GM20000 (cell line): ENCODE data around the gene TBRG4.

Experiments used
- DNase-seq: peaks from one replicate; pipeline ENCODE4 v3.0.0; 2012; ENCODE audit warnings: low spot score
- TF ChIP-seq, protein P1 (sequence below): IDR thresholded peaks from 2 replicates; pipeline ENCODE4 v1.5.1; 2012; ENCODE audit warnings: mild to moderate bottlenecking, control low read depth; ENCODE audit errors: extremely low read depth, missing control alignments

Gene TBRG4

DNA sequence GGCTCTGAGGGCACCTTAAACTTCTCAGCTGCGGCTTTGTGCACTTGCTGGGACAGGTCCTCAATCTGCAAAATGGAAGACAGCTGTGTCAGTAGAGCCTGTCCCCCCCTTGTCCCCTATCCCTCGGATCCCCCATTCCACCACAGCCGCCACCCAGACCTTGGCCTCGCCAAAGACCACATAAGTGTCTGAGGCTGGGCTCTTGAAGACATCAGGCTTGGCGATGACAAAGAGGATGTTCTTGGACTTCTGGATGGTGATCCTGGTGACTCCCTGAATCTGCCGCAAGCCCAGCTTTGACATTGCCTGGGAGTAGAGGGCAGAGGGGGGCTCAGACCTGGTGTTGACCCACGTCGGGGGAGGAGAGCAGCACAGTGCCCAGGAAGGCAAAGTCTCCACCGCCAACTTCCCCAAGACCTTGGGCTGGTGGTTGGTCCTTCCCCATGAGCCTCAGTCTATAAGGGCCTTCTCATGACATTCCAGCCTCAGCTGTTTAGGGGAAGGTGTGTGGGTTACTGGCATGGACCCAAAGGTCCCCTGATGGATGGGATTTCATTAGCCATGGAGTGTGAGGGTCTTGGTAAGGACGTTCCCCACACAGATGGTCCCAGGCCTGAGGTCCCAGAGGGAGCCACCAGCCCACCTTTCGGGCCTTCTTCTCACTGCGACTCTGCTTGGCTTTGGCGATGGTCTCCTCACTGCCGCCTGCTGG lies 30.4 kb downstream of the TBRG4 start:
- TF ChIP-seq, protein P1, sequence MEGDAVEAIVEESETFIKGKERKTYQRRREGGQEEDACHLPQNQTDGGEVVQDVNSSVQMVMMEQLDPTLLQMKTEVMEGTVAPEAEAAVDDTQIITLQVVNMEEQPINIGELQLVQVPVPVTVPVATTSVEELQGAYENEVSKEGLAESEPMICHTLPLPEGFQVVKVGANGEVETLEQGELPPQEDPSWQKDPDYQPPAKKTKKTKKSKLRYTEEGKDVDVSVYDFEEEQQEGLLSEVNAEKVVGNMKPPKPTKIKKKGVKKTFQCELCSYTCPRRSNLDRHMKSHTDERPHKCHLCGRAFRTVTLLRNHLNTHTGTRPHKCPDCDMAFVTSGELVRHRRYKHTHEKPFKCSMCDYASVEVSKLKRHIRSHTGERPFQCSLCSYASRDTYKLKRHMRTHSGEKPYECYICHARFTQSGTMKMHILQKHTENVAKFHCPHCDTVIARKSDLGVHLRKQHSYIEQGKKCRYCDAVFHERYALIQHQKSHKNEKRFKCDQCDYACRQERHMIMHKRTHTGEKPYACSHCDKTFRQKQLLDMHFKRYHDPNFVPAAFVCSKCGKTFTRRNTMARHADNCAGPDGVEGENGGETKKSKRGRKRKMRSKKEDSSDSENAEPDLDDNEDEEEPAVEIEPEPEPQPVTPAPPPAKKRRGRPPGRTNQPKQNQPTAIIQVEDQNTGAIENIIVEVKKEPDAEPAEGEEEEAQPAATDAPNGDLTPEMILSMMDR: no peak
- no peak for DNase-seq

DNA sequence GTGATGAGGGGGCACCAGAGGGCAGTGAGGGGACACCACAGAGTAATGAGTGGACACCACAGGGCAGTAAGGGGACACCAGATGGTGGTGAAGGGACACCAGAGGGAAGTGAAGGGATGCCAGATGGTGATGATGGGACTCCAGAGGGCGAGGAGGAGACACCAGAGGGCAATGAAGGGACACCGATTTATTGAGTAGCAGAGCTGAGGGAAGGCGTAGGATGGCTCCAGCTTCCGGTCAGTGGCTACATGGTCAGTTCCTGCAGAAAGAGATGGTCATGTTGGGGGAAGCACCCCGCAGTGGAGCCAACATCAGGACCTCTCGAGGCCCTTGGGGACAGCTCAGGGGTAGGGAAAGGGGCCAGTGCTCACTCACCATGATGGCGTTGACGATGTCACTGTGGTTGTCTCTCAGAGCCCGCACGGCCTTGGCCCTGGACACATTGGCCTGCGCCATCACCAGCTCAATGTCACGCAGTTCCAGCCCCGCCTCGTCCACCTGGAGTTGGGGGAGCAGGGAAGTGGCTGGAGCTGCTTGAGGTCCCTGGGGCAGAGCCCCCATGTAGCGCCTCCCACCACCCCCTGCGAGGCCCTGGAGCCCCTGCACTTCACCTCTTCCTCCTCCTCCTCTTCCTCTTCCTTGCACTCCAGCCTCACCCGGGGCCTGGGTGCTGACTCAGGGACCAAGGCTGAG lies 31.1 kb downstream of the TBRG4 start:
- TF ChIP-seq, protein P1: no peak
- DNase-seq: no peak

DNA sequence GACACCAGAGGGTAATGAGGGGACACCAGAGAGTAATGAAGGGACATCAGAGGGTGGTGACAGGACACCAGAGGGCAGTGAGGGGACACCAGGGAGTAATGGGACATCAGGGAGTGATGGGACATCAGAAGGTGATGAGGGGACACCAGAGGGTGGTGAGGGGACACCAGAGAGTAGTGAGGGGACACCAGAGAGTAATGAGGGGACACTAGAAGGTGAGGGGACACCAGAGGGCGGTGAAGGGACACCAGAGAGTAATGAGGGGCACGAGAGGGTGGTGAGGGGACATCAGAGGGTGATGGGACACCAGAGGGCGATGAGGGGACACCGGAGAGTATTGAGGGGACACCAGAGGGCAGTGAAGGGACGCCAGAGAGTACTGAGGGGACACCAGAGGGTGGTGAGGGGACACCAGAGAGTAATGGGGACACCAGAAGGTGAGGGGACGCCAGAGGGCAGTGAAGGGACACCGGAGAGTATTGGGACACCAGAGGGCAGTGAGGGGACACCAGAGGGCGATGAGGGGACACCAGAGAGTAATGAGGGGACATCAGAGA lies 33.3 kb downstream of the TBRG4 start:
- no peak for DNase-seq
- TF ChIP-seq, protein P1: no peak

DNA sequence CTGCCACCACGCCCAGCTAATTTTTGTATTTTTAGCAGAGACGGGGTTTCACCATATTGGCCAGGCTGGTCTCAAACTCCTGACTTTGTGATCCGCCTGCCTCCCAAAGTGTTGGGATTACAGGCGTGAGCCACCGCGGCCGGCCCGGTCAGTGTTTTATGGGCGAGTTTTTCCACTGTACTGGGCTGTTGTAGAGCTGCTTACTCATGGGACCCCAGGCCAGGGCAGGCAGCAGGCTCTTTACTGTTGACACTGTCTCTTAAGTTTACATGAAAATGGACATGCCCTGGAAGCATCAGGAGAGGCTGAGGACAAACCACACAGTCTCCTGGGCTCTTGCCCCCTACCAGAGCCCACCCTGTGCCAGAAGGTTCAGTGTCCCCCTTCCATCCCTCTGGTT lies 33.9 kb downstream of the TBRG4 start:
- no peak for DNase-seq
- TF ChIP-seq, protein P1: no peak

DNA sequence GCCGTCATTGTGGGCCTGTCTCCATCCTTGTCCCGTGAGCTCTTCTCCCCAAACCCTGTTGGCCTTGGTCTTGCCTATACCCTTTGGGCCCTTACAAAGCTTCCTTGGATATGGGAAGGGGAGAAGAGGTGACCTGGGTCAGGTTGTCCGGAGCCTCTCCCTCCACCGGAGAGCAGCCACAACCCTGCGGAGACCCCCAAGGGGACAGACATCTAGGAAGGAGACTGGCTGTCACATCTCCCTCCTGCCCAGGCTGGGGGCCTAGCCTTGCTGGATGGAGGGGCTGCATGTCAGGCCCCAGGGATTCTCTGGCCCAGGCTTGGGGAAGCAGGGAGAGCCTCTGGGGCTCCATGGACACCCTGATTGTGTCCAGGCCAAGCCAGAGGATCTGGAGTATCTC lies 34.6 kb downstream of the TBRG4 start:
- TF ChIP-seq, protein P1: no peak
- DNase-seq: no peak

DNA sequence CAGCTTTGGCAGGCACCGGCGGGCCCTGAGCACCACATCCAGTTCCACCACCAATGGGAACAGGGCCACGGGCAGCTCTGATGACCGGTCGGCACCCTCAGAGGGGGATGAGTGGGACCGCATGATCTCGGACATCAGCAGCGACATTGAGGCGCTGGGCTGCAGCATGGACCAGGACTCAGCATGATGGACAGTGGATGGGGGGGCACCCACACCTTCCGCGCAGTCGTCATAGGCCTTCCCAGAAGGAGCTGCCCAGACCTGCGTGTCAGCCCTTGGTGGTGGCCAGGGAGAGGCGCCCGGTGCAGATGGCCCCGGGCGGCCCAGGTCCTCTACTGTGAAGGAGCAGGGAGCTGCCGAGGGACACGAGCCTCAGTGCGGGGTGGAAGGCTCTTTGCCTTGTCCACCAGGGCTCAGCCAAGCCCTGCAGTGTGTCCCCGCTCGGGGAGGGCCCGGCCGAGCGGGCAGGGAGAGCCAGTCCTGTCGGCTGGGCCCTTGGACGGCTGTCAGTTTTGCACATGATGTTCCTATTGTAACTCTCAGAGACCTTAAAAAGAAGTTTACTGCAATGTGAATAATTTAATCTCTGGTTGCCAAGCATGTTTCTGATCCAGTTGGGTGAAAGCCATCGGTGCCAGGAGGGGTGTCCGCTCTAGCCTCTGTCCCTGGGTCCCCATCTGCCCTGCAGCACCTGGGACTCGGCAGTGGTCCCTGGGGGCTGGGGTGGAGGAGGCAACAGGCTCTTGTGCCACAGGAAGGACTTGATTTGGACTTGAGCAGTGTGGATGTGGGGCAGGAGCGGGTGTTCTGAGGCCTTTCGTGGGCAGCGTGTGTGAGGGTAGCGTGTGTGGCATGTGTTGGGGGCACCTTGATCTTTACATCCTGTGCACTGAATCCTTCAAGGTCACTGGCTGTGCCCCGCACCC lies 35.4 kb downstream of the TBRG4 start:
- no peak for DNase-seq
- TF ChIP-seq, protein P1: no peak
